ENCODE results near the gene KRT85. TPM values are rescaled to one million over a fixed set of nuclear protein-coding genes. Genes with fewer than 3 reads are reported as not detected.

The KRT85 gene
- total and polyA plus RNA-seq, 2 donors (not counting 1 experiment from before 2014, with no cell fraction given) = not detected

DNA sequence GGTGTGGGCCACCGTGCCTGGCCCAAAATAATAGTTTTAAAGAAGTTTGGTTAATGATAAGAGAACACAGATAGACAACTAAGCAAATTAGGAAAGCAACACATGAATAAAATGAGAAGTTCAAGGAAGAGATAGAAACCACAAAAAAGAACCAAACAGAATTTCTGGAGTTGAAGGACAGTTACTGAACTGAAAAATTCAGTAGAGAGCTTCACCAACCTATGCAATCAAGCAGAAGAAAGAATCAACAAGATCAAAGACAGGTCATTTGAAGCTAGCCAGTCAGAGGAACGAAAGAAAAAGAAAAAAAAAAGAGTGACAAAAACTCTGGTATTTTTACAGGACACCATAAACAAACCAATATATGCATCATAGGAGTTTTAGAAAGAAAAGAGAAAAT, 30.6 kb downstream of the KRT85 start:
- intact Hi-C loops (cut with micrococcal nuclease) = no loop called here
- ChIA-PET POLR2A (no interaction called here), CTCF (interaction anchor here (0.6 to 1.4 kb wide), 2 partner anchors 9 to 37 kb away, joined by 3 to 5 read pairs; no protein-coding TSS in a partner anchor)
- H3K4me3 Mint-ChIP-seq = no peak overlapping the region
- WGBS (ENCODE audit: insufficient coverage) = no CpG with 5 or more reads among the region's 2 CpGs
- Histone ChIP-seq H3K79me2 (ENCODE audit: control insufficient read depth, insufficient read depth, low read length) (no peaks in the 10 kb centered on the region), H3K27ac (ENCODE audit: low read length in 2 of 2) (no peak overlapping the region), H3K4me2 (replicated peaks; ENCODE audit: low read depth, low read length, poor library complexity, severe bottlenecking) (no peak overlapping the region), H2AFZ (ENCODE audit: insufficient read depth, low read depth, low read length, poor library complexity, severe bottlenecking) (no peak overlapping the region), H4K20me1 (ENCODE audit: control insufficient read depth, insufficient read depth, low read length, poor library complexity, severe bottlenecking) (no peaks in the 10 kb centered on the region), H3K4me1 (ENCODE audit: control insufficient read depth in 2 of 2, insufficient read depth in 2 of 2, low read length in 2 of 2) (no peaks in the 10 kb centered on the region), H3K27me3 (replicated peaks in 1 of 4; ENCODE audit: control extremely low read depth in 1 of 4, control insufficient read depth in 3 of 4, insufficient read depth in 4 of 4, low read length in 3 of 4) (peaks cover 0 to 10% (median 1%) of the 10 kb centered on the region in 4 experiments), H3K9me3 (ENCODE audit: control extremely low read depth in 1 of 3, control insufficient read depth in 2 of 3, insufficient read depth in 1 of 3, low read length in 2 of 3) (peaks cover 0 to 8% (median 0%) of the 10 kb centered on the region in 3 donors), H3K9ac (ENCODE audit: low read length) (no peak overlapping the region), H3K4me3 (ENCODE audit: control extremely low read depth in 1 of 5, extremely low read depth in 1 of 5, insufficient read depth in 1 of 5, low read depth in 2 of 5, low read length in 4 of 5) (no peak overlapping the region), H3K36me3 (replicated peaks in 1 of 2; ENCODE audit: control extremely low read depth in 1 of 2, control insufficient read depth in 1 of 2, extremely low read depth in 1 of 2, insufficient read depth in 2 of 2, low read length in 1 of 2) (no peaks in the 10 kb centered on the region)
- H3K9me3 Mint-ChIP-seq (ENCODE audit: insufficient read depth) = peaks cover 4% of the 10 kb centered on the region
- TF ChIP-seq, protein P1, sequence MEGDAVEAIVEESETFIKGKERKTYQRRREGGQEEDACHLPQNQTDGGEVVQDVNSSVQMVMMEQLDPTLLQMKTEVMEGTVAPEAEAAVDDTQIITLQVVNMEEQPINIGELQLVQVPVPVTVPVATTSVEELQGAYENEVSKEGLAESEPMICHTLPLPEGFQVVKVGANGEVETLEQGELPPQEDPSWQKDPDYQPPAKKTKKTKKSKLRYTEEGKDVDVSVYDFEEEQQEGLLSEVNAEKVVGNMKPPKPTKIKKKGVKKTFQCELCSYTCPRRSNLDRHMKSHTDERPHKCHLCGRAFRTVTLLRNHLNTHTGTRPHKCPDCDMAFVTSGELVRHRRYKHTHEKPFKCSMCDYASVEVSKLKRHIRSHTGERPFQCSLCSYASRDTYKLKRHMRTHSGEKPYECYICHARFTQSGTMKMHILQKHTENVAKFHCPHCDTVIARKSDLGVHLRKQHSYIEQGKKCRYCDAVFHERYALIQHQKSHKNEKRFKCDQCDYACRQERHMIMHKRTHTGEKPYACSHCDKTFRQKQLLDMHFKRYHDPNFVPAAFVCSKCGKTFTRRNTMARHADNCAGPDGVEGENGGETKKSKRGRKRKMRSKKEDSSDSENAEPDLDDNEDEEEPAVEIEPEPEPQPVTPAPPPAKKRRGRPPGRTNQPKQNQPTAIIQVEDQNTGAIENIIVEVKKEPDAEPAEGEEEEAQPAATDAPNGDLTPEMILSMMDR (IDR thresholded peaks at IDR 0.05) = no peak
- TF ChIP-seq EZH2 (IDR thresholded peaks at IDR 0.05; ENCODE audit: borderline replicate concordance, insufficient read depth, low read depth, low read length, poor library complexity, severe bottlenecking) = no peak
- no peaks in the 10 kb centered on the region for H3K4me1 Mint-ChIP-seq
- DNase-seq (no peak), ATAC-seq (ENCODE audit: low read depth) (no peak)
- H3K27ac Mint-ChIP-seq = no peak overlapping the region
- peaks cover 16% of the 10 kb centered on the region for H3K27me3 Mint-ChIP-seq

DNA sequence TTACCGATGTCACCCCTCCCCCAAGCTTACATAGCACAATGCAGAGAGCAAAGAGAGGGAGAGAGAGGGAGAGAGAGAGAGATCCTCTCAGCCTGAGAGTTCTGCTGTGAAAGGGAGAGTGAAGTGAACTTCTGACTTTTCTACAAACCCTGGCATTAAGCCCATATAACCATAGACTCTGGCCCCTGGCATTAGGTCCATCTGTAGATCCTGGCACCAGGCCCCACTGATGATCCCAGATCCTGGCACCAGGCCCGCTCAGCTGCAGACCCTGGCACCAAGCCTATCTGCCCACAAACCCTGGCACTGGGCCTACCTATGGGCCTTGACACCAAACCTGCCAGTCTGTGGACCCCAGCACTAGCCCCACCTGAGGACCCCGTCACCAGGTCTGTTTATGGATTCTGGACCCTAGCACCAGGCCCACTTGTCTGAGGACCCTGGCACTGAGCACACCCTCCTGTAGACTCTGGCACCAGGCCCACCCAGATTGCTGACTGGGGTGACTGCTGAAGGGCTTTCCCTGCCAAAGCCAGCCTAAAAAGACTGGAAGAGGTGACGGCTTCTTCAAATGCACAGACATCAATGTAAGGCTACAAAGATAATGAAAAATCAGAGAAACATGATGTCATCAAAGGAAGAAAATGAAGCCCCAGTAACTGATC, 31.6 kb downstream of the KRT85 start:
- no peak overlapping the region for H3K27ac Mint-ChIP-seq
- Histone ChIP-seq H3K27ac (ENCODE audit: low read length in 2 of 2) (no peak overlapping the region), H2AFZ (ENCODE audit: insufficient read depth, low read depth, low read length, poor library complexity, severe bottlenecking) (no peak overlapping the region), H3K4me2 (replicated peaks; ENCODE audit: low read depth, low read length, poor library complexity, severe bottlenecking) (no peak overlapping the region), H3K9ac (ENCODE audit: low read length) (no peak overlapping the region), H3K79me2 (ENCODE audit: control insufficient read depth, insufficient read depth, low read length) (no peaks in the 10 kb centered on the region), H4K20me1 (ENCODE audit: control insufficient read depth, insufficient read depth, low read length, poor library complexity, severe bottlenecking) (no peaks in the 10 kb centered on the region), H3K27me3 (replicated peaks in 1 of 4; ENCODE audit: control extremely low read depth in 1 of 4, control insufficient read depth in 3 of 4, insufficient read depth in 4 of 4, low read length in 3 of 4) (peaks cover 0 to 11% (median 1%) of the 10 kb centered on the region in 4 experiments), H3K4me3 (ENCODE audit: control extremely low read depth in 1 of 5, extremely low read depth in 1 of 5, insufficient read depth in 1 of 5, low read depth in 2 of 5, low read length in 4 of 5) (no peak overlapping the region), H3K4me1 (ENCODE audit: control insufficient read depth in 2 of 2, insufficient read depth in 2 of 2, low read length in 2 of 2) (no peaks in the 10 kb centered on the region), H3K9me3 (ENCODE audit: control extremely low read depth in 1 of 3, control insufficient read depth in 2 of 3, insufficient read depth in 1 of 3, low read length in 2 of 3) (peaks cover 0 to 8% (median 0%) of the 10 kb centered on the region in 3 donors), H3K36me3 (replicated peaks in 1 of 2; ENCODE audit: control extremely low read depth in 1 of 2, control insufficient read depth in 1 of 2, extremely low read depth in 1 of 2, insufficient read depth in 2 of 2, low read length in 1 of 2) (no peaks in the 10 kb centered on the region)
- ATAC-seq (ENCODE audit: low read depth) = no peak
- no peak overlapping the region for H3K4me3 Mint-ChIP-seq
- H3K27me3 Mint-ChIP-seq = peaks cover 15% of the 10 kb centered on the region
- H3K9me3 Mint-ChIP-seq (ENCODE audit: insufficient read depth) = peaks cover 4% of the 10 kb centered on the region
- DNase-seq = no peak
- ChIA-PET POLR2A (no interaction called here), CTCF (interaction anchor here (1.4 kb wide), 1 partner anchor 8 kb away, joined by 5 read pairs; no protein-coding TSS in a partner anchor)
- H3K4me1 Mint-ChIP-seq = no peaks in the 10 kb centered on the region
- no peak for TF ChIP-seq EZH2 (IDR thresholded peaks at IDR 0.05; ENCODE audit: borderline replicate concordance, insufficient read depth, low read depth, low read length, poor library complexity, severe bottlenecking)
- TF ChIP-seq, protein P1 (IDR thresholded peaks at IDR 0.05) = no peak
- intact Hi-C loops (cut with micrococcal nuclease) = no loop called here
- 100% methylated on average over 3 of the region's 4 CpGs for WGBS (ENCODE audit: insufficient coverage)

Measured in B cell (primary cell).